ENCODE measurements around the gene TRMT10B. TPM values are rescaled to one million over a fixed set of nuclear protein-coding genes. Genes with fewer than 3 reads are reported as not detected.
"Not testable (repeated sequence)": the region's sequence is repeated elsewhere in the genome, so short reads cannot be mapped to it uniquely, and the experiment has no call there.

The TRMT10B gene
- total RNA-seq, 5 donors from 2014 or later (not counting 1 experiment from before 2014, with no cell fraction given): 17.8 to 25.6 (median 21.6) TPM

DNA sequence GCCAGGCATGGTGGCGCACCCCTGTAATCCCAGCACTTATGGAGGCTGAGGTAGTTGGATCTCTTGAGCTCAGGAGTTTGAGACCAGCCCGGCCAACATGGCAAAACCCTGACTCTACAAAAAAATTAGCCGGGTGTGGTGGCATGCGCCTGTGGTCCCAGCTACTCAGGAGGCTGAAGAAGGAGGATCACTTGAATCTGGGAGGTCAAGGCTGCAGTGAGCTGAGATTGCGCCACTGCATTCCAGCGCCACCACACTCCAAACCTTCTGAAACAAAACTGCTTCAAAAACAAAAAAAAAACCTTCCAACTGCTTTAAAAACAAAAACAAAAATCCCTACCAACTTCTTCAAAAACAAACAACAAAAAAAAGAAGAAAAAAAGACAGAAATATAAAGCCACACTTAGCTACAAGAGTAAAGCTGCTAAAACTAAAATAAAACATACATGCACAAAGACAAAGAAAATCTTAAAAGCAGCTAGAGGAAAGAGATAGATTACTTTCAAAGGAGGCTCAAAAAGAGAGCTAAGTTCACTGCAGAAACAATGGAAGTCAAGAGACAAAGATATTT, 58.4 kb downstream of the TRMT10B start:
- Mint-ChIP-seq H3K36me3 (peaks cover 7% of the 10 kb centered on the region), H3K4me3 (no peak overlapping the region), H3K27me3 (no peaks in the 10 kb centered on the region), H3K27ac (no peak overlapping the region), H3K4me1 (peaks cover 6 to 13% (median 12%) of the 10 kb centered on the region in 3 donors), H3K9me3 (no peaks in the 10 kb centered on the region)
- no peak for DNase-seq
- Histone ChIP-seq H3K36me3 (ENCODE audit: control insufficient read depth in 2 of 2, extremely low read depth in 1 of 2, insufficient read depth in 1 of 2, low read length in 1 of 2) (peaks cover 0 to 2% of the 10 kb centered on the region in 2 donors), H3K27ac (ENCODE audit: low read length) (no peak overlapping the region), H3K27me3 (replicated peaks in 1 of 2; ENCODE audit: control insufficient read depth in 2 of 2, extremely low read depth in 1 of 2, insufficient read depth in 2 of 2, low read length in 1 of 2) (no peaks in the 10 kb centered on the region), H3K4me3 (ENCODE audit: control insufficient read depth in 1 of 2, extremely low read depth in 1 of 2, low read length in 1 of 2) (no peak overlapping the region), H3K4me1 (ENCODE audit: control insufficient read depth in 1 of 2, extremely low read depth in 1 of 2, insufficient read depth in 2 of 2, low read length in 2 of 2) (no peaks in the 10 kb centered on the region), H3K9me3 (no peaks in the 10 kb centered on the region)
- no CpG with 5 or more reads among the region's 6 CpGs for WGBS (ENCODE audit: insufficient coverage)
- POLR2A ChIA-PET: interaction anchor here in 1 of 2 donors (0.7 kb wide), 1 partner anchor 127 kb away, joined by 4 read pairs; no protein-coding TSS in a partner anchor
- no peak for ATAC-seq (replicated peaks in 1 of 4)
- CTCF ChIA-PET: interaction anchor here in 1 of 2 donors (0.6 kb wide), 1 partner anchor 1709 kb away, joined by 3 read pairs; no protein-coding TSS in a partner anchor

DNA sequence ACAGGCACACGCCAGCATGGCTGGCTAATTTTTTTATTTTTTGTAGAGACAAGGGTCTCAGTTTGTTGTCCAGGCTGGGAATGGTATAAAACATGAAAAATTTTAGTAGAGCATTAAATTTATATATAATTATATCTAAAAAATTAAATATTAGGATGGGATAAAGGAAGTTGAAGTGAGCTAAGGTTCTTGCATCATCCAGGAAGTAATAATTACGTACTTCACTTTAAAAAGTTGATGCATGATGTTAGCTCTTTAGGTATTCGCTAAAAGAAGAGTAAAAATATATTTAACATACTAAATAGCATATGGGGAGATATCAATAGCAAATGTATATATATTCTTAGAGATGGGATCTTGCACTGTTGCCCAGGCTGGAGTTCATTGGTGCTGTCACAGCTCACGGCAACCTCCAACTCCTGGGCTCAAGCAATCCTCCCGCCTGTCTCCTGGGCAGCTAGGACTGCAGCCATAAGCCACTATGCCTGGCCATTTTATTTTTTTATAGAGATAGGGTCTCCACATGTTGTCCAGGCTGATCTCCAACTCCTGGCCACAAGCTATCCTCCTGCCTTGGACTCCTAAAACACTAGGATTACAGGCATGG, 59.3 kb downstream of the TRMT10B start:
- no peaks in the 10 kb centered on the region for H3K9me3 ChIP-seq
- H3K9me3 Mint-ChIP-seq: no peaks in the 10 kb centered on the region
- no peaks in the 10 kb centered on the region for H3K27me3 Mint-ChIP-seq
- no peak overlapping the region for H3K4me3 ChIP-seq (ENCODE audit: control insufficient read depth in 1 of 2, extremely low read depth in 1 of 2, low read length in 1 of 2)
- no peak for DNase-seq
- H3K36me3 ChIP-seq (ENCODE audit: control insufficient read depth in 2 of 2, extremely low read depth in 1 of 2, insufficient read depth in 1 of 2, low read length in 1 of 2): peaks cover 0 to 2% of the 10 kb centered on the region in 2 donors
- WGBS (ENCODE audit: insufficient coverage): no CpG with 5 or more reads among the region's 5 CpGs
- no peak overlapping the region for H3K4me3 Mint-ChIP-seq
- H3K36me3 Mint-ChIP-seq: peaks cover 7% of the 10 kb centered on the region
- no peaks in the 10 kb centered on the region for H3K27me3 ChIP-seq (replicated peaks in 1 of 2; ENCODE audit: control insufficient read depth in 2 of 2, extremely low read depth in 1 of 2, insufficient read depth in 2 of 2, low read length in 1 of 2)
- H3K4me1 Mint-ChIP-seq: peaks cover 6 to 16% (median 12%) of the 10 kb centered on the region in 3 donors
- CTCF ChIA-PET: interaction anchor here in 1 of 2 donors (0.6 kb wide), 2 partner anchors 12 to 1710 kb away, joined by 3 to 5 read pairs; no protein-coding TSS in a partner anchor
- no peak overlapping the region for H3K27ac Mint-ChIP-seq
- no peak for ATAC-seq (replicated peaks in 1 of 4)
- H3K27ac ChIP-seq (ENCODE audit: low read length): no peak overlapping the region
- POLR2A ChIA-PET: interaction anchor here in 1 of 2 donors (0.6 kb wide), 1 partner anchor 238 kb away, joined by 3 read pairs; no protein-coding TSS in a partner anchor
- H3K4me1 ChIP-seq (ENCODE audit: control insufficient read depth in 1 of 2, extremely low read depth in 1 of 2, insufficient read depth in 2 of 2, low read length in 2 of 2): no peaks in the 10 kb centered on the region

DNA sequence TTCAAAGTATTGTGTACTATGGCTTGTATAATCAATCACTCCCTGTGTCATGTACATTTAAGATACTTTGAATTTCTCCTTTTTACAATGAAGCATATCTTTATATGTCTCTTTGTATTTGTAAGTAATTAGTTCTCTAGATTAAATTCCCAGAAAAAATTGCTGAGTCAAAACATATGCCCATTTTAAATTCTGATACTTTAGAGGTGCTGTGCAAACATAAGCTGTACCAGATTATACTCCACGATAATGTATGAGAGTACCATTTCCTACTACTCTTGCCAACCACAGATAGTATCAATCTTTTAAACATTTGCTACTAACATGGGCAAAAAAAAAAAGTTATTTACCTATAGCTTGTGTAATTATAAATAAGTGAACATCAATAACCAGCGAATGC, 65.2 kb downstream of the TRMT10B start:
- CTCF ChIA-PET: interaction anchor here in 1 of 2 donors (1.3 kb wide), 1 partner anchor 12 kb away, joined by 3 read pairs; no protein-coding TSS in a partner anchor

GRCh38 chr9:37820142-37820541, 66.5 kb downstream of the TRMT10B start:
- Histone ChIP-seq H3K9me3 (no peaks in the 10 kb centered on the region), H3K4me3 (ENCODE audit: control insufficient read depth in 1 of 2, extremely low read depth in 1 of 2, low read length in 1 of 2) (no peak overlapping the region), H3K36me3 (ENCODE audit: control insufficient read depth in 2 of 2, extremely low read depth in 1 of 2, insufficient read depth in 1 of 2, low read length in 1 of 2) (peaks cover 0 to 27% of the 10 kb centered on the region in 2 donors), H3K4me1 (ENCODE audit: control insufficient read depth in 1 of 2, extremely low read depth in 1 of 2, insufficient read depth in 2 of 2, low read length in 2 of 2) (no peaks in the 10 kb centered on the region), H3K27ac (ENCODE audit: low read length) (no peak overlapping the region), H3K27me3 (replicated peaks in 1 of 2; ENCODE audit: control insufficient read depth in 2 of 2, extremely low read depth in 1 of 2, insufficient read depth in 2 of 2, low read length in 1 of 2) (no peaks in the 10 kb centered on the region)
- CTCF ChIA-PET: interaction anchor here (0.5 to 0.9 kb wide), 2 partner anchors 57 to 144 kb away, joined by 3 read pairs; no protein-coding TSS in a partner anchor
- Mint-ChIP-seq H3K27ac (no peak overlapping the region), H3K4me1 (peaks cover 0 to 7% (median 5%) of the 10 kb centered on the region in 3 donors), H3K27me3 (no peaks in the 10 kb centered on the region), H3K4me3 (no peak overlapping the region), H3K9me3 (peaks cover 0 to 6% (median 0%) of the 10 kb centered on the region in 3 donors), H3K36me3 (peaks cover 45% of the 10 kb centered on the region)
- DNase-seq (no peak), ATAC-seq (replicated peaks in 1 of 4) (no peak)
- POLR2A ChIA-PET: no interaction called here
- no CpG with 5 or more reads among the region's 5 CpGs for WGBS (ENCODE audit: insufficient coverage)

More for the DNA sequence above, 65.2 kb downstream of the TRMT10B start:
- Histone ChIP-seq H3K9me3 (no peaks in the 10 kb centered on the region), H3K27ac (ENCODE audit: low read length) (no peak overlapping the region), H3K36me3 (ENCODE audit: control insufficient read depth in 2 of 2, extremely low read depth in 1 of 2, insufficient read depth in 1 of 2, low read length in 1 of 2) (peaks cover 0 to 23% of the 10 kb centered on the region in 2 donors), H3K27me3 (replicated peaks in 1 of 2; ENCODE audit: control insufficient read depth in 2 of 2, extremely low read depth in 1 of 2, insufficient read depth in 2 of 2, low read length in 1 of 2) (no peaks in the 10 kb centered on the region), H3K4me1 (ENCODE audit: control insufficient read depth in 1 of 2, extremely low read depth in 1 of 2, insufficient read depth in 2 of 2, low read length in 2 of 2) (no peaks in the 10 kb centered on the region), H3K4me3 (ENCODE audit: control insufficient read depth in 1 of 2, extremely low read depth in 1 of 2, low read length in 1 of 2) (no peak overlapping the region)
- no peaks in the 10 kb centered on the region for H3K27me3 Mint-ChIP-seq
- ATAC-seq (replicated peaks in 1 of 4) (no peak), DNase-seq (no peak)
- no CpG with 5 or more reads among the region's 2 CpGs for WGBS (ENCODE audit: insufficient coverage)
- H3K36me3 Mint-ChIP-seq: peaks cover 35% of the 10 kb centered on the region
- no peaks in the 10 kb centered on the region for H3K9me3 Mint-ChIP-seq
- POLR2A ChIA-PET: interaction anchor here in 1 of 2 donors (1.0 kb wide), 1 partner anchor 59 kb away, joined by 4 read pairs; no protein-coding TSS in a partner anchor
- no peak overlapping the region for H3K4me3 Mint-ChIP-seq
- H3K4me1 Mint-ChIP-seq: peaks cover 0 to 8% (median 7%) of the 10 kb centered on the region in 3 donors
- H3K27ac Mint-ChIP-seq: no peak overlapping the region

DNA sequence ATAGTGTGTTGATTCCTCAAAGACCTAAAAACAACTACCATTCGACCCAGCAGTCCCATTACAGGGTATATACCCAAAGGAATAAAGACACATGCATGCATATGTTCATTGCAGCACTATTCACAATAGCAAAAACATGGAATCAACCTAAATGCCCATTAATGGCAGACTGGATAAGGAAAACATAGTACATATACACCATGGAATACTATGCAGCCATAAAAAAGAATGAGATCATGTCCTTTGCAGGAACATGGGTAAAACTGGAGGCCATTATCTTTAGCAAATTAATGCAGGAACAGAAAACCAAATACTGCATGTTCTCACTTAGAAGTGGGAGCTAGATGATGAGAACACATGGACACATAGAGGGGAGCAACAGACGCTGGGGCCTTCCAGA, 71.6 kb downstream of the TRMT10B start:
- H3K27me3 Mint-ChIP-seq; ATAC-seq (replicated peaks in 1 of 4); H3K9me3 ChIP-seq; H3K4me3 Mint-ChIP-seq; POLR2A ChIA-PET; H3K4me1 ChIP-seq (ENCODE audit: control insufficient read depth in 1 of 2, extremely low read depth in 1 of 2, insufficient read depth in 2 of 2, low read length in 2 of 2); CTCF ChIA-PET; H3K4me3 ChIP-seq (ENCODE audit: control insufficient read depth in 1 of 2, extremely low read depth in 1 of 2, low read length in 1 of 2); H3K27me3 ChIP-seq (replicated peaks in 1 of 2; ENCODE audit: control insufficient read depth in 2 of 2, extremely low read depth in 1 of 2, insufficient read depth in 2 of 2, low read length in 1 of 2); H3K27ac ChIP-seq (ENCODE audit: low read length); H3K9me3 Mint-ChIP-seq; DNase-seq; H3K4me1 Mint-ChIP-seq; H3K27ac Mint-ChIP-seq: not testable (repeated sequence)
- no CpG with 5 or more reads among the region's 2 CpGs for WGBS (ENCODE audit: insufficient coverage)
- peaks cover 52% of the 10 kb centered on the region for H3K36me3 Mint-ChIP-seq
- H3K36me3 ChIP-seq (ENCODE audit: control insufficient read depth in 2 of 2, extremely low read depth in 1 of 2, insufficient read depth in 1 of 2, low read length in 1 of 2): peaks cover 7 to 30% of the 10 kb centered on the region in 2 donors

DNA sequence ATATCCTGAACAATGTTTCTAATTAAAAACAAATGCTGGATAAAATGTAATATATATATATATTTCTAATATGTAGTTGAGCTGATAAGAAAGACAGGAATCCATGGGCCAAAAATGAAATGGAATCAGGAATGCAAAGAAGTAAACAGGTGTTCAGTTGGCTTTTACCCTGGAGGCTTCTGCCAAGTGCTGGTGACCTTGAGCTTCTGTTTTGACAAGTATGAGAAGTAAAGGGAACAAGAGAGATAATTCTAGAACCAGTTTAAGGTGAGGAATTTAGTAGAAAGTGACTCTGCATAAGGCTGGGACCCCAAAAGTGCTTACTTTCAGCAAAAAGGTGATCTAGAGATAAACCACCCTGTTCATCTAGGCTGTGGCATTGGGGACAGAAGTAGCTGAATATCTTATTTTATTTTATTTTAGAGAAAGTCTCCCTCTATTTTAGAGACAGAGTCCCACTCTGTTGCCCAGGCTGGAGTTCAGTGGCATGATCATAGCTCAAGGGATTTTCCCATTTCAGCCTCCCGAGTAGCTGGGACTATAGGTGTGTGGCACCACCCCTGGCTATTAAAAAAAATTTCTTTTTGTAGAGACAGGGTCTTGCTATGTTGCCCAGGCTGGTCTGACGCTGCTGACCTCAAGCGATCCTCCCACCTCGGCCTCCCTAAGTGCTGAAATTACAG, 74.0 kb downstream of the TRMT10B start:
- Histone ChIP-seq H3K36me3 (ENCODE audit: control insufficient read depth in 2 of 2, extremely low read depth in 1 of 2, insufficient read depth in 1 of 2, low read length in 1 of 2) (peaks cover 7 to 19% of the 10 kb centered on the region in 2 donors), H3K9me3 (no peaks in the 10 kb centered on the region), H3K4me1 (ENCODE audit: control insufficient read depth in 1 of 2, extremely low read depth in 1 of 2, insufficient read depth in 2 of 2, low read length in 2 of 2) (no peaks in the 10 kb centered on the region), H3K4me3 (ENCODE audit: control insufficient read depth in 1 of 2, extremely low read depth in 1 of 2, low read length in 1 of 2) (no peak overlapping the region), H3K27ac (ENCODE audit: low read length) (no peak overlapping the region), H3K27me3 (replicated peaks in 1 of 2; ENCODE audit: control insufficient read depth in 2 of 2, extremely low read depth in 1 of 2, insufficient read depth in 2 of 2, low read length in 1 of 2) (no peaks in the 10 kb centered on the region)
- H3K27ac Mint-ChIP-seq: no peak overlapping the region
- H3K4me1 Mint-ChIP-seq: peaks cover 0 to 2% (median 0%) of the 10 kb centered on the region in 3 donors
- ATAC-seq (replicated peaks in 1 of 4): no peak
- no peak for DNase-seq
- peaks cover 30% of the 10 kb centered on the region for H3K36me3 Mint-ChIP-seq
- no peak overlapping the region for H3K4me3 Mint-ChIP-seq
- ChIA-PET POLR2A (interaction anchor here (0.5 to 0.6 kb wide), 2 partner anchors 11 to 59 kb away, joined by 3 to 6 read pairs; no protein-coding TSS in a partner anchor), CTCF (no interaction called here)
- H3K27me3 Mint-ChIP-seq: no peaks in the 10 kb centered on the region
- peaks cover 0 to 7% (median 0%) of the 10 kb centered on the region in 3 donors for H3K9me3 Mint-ChIP-seq
- WGBS (ENCODE audit: insufficient coverage): 93% methylated on average over 4 of the region's 4 CpGs

Data from T-cell (primary cell).